Forelimb muscle (tissue), 1 donor: Measurements from ENCODE around the gene PTPN18. TPM values are rescaled to one million over a fixed set of nuclear protein-coding genes. Genes with fewer than 3 reads are reported as not detected.

ENCODE experiments used
- DNase-seq: peaks from one replicate; pipeline ENCODE4 v3.0.0-alpha.2; 2013; ENCODE audit warnings: low read depth
- polyA plus RNA-seq: library from polyadenylated mRNA; unstranded; fragments of 120-200 nt; gene quantifications from one replicate; pipeline ENCODE4 v1.2.1, GENCODE V29; 2013; ENCODE audit not compliant: insufficient read length

PTPN18 gene
- polyA plus RNA-seq, 1 donor, result 19.9 TPM

DNA sequence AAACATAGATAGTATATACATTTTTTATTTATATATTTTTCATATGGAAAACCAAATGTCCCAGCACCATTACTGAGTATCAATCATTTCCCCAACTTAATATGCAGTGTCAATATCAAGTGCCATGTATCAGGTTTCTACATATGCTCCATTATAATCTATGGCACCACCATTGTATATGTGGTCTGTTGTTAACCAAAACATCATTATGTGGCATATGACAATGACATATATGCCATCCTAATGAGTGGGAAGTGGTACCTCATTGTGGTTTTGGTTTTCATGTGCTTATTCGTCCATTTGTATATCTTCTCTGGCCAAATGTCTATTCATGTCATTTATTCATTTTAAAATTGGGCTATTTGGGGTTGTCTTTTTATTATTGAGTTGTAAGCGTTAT, 9.2 kb downstream of the PTPN18 start:
- no peak for DNase-seq

DNA sequence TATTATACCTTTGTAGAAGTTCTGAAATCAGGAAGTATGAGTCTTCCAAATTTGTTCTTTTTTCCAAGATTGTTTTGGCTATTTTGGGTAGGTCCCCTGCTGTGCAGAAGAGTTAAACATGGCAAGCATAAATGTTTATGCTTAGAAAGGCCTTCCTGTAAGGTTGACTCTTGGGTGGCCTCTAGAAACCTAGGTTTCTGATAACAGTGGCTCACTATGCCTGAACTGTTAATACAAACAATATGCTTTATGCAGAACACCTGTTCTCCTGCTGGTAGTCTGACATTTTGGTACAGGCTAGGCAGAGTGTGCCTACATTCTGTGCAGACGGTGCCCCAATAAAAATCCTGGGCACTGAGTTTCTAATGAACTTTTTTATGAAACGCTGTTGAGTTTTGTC, 10.1 kb downstream of the PTPN18 start:
- DNase-seq, result no peak

GRCh38 chr2:130366720-130367119, 10.9 kb downstream of the PTPN18 start:
- DNase-seq, result no peak

- no peak for DNase-seq
Measured at GRCh38 chr2:130368786-130369185, 12.9 kb downstream of the PTPN18 start.

GRCh38 chr2:130369311-130369964, 13.6 kb downstream of the PTPN18 start:
- no peak for DNase-seq

- no peak for DNase-seq
Measured at GRCh38 chr2:130369965-130370341, 14.1 kb downstream of the PTPN18 start.

GRCh38 chr2:130370490-130370889, 14.6 kb downstream of the PTPN18 start:
- no peak for DNase-seq

DNA sequence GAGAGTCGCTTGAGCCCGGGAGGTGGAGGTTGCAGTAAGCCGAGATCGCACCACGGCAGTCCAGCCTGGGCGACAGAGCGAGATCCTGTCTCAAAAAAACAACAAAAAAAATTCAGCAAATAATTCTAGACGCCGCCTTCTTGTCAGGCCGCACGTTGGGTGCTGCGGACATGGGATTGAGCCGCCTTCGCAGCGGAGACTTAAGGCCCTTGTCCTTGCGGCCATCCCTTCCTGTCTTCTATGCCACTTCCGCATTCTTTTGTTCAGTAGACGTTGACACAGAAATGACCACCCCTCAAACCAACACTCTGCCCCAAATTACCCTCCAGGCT, 15.8 kb downstream of the PTPN18 start:
- DNase-seq, result no peak

DNA sequence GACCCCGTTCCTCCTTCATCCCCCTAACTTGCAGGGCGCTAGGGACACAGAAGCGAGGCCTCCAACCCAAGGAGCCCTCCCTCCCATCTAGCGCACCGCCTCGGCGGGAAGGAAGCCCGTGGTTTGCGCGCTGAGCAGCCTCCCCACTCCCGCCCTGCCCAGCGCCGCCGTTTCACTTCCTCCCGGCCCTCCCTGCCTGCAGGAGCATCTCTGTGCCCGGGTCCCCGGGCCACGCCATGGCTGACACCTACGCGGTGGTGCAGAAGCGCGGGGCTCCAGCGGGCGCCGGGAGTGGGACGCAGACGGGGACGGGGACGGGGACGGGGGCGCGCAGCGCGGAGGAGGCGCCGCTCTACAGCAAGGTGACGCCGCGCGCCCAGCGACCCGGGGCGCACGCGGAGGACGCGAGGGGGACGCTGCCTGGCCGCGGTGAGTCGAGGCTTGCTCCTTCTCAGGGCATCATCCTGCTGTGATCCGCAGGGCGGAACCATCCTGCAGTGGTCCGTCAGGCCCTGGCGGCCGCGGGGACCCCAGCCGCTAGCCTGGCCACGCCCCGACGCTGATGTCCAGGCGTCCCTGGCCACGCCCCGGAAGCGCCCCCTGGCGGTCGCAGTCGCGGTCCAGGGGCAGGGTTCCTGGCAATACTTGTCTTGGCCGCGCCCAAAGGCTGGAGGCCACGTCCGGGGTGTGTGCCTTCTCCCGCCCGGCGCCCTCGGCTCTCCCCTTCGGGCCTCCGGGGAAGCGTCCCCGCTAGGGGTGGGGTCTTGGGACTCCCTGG, 16.4 kb downstream of the PTPN18 start:
- no peak for DNase-seq

DNA sequence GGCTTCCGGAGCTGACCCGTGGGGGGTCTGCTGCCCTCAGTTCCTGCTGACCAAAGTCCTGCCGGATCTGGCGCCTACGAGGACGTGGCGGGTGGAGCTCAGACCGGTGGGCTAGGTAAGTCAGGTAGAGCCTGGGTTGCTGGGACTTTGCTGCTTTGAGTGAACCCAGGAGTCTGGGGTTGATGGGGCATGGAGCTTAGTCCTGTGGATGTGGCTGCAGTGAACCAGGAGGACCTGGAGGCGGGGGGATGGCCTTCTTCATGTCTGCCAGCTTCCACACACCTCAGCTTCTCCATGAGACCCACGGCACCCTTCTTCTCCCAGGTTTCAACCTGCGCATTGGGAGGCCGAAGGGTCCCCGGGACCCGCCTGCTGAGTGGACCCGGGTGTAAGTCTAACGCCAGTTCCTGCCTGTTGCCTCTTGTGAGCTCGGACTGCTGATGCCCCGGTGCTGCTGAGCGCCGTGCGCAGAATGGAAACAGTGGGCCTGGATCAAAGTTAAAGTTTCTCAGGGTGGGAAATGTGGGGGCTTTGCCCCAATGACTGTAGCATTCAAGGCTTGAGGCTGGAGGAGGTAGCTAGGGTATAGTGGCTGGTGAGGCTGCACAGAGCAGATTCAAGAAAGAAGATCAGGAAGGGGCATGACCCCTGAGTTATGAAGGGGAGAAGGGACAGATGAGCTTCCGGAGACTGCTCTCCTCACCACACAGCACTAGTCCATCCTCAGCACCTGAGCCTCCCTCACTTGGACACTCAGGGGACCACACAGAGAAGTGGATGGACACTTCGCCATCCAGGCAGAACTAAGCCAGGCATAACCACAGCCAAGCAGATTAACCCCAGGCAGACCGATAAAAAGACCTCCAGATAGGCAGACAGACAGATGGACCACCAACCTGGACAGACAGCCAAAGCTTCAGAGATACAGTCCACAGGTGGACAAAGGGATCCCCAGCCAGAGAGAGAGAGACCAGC, 17.3 kb downstream of the PTPN18 start:
- no peak for DNase-seq

- DNase-seq, result no peak
Measured at GRCh38 chr2:130373808-130374365, 18.0 kb downstream of the PTPN18 start.

DNA sequence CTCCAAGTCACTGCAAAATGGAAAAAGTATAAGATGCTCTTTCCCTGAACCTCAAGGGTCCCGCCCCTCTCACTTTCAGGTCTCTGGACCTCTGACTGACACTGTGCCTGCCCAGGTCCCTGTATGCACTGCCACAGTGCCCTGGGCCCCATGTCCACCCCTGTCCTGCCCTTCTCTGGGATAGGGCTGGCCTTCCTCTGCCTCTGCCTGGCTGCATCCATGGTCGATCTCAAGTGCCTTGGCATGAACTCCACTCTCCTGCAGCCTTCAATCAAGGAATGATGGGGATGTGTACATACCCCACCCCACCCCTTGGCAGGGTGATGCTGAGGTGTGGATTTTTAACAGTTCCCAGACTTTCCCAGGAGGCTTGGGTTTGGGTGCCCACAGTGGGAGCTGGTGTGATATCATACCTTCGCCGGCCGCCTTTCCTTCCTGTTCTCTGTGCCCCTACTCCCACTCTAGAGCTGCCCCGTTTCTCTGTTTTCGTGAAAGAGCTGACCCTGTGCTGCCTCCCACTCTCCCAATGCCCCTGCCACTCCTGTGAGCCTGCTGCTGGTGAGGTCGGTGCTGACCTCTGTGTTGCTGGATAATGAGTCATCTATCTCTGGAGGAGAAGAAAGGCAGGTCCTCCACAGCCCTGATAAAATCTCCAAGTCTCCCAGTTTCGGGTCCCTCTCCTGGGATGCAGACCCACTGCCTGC, 18.9 kb downstream of the PTPN18 start:
- DNase-seq, result no peak

- no peak for DNase-seq
Measured at GRCh38 chr2:130375291-130376266, 19.7 kb downstream of the PTPN18 start.

DNA sequence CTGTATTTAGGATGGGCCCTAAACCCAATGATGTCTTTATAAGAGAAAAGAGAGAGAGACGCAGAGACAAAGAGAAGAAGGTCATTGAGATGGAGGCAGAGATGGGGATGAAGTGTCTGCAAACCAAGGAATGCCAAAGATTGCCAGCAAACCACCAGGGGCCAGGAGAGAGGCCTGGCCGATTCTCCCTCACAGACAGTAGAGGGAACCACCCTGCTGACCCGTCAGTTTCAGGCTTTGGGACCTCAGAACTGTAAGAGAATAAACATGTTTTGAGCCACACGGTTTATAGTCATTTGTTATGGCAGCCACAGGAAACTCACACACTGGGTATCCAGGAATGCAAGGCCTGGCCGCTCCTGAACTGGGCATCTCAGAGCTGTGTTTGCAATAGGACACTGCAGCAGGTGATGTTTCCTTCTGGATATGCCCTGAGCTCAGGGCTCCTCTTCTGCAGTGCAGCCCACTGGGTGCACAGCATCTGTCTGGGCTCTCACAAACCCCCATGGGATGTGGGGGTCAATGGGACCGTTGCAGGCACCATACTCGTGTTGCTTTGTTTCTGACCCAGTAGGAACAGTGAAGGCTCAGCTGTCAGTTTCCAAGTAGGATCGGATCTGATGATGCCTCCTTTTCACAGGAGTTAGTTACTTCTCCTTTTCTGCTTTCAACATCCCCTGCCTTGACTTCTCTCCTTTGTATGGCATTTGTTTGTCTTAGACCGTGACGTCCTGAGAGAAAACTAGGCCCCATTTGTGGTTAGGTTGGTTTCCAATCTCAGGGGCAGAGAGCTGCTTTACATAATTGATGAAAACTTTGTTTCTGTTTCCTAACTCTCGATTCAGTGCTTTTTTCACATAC, 20.8 kb downstream of the PTPN18 start:
- DNase-seq, result no peak

DNA sequence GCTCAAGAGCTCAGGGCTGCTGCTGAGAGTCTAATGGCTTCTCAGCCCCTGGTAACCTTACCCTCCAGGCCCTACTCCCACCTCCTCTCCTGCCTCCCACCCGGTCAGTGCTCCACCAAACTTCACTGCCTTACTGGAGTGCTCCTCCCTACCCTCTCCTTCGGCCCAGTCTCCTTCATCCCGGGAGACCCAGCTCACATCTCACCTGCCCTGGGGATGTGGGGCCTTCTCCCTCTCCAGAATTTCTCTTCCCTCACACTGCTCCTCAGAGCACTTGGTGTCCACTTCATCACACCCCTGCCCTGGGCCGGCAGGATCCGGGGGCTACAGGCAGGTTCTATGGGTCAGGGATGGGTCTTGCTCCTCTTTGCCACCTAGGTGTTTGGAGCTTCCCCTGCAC, 21.6 kb downstream of the PTPN18 start:
- DNase-seq, result no peak

- no peak for DNase-seq
Measured at GRCh38 chr2:130378206-130378897, 22.5 kb downstream of the PTPN18 start.

DNA sequence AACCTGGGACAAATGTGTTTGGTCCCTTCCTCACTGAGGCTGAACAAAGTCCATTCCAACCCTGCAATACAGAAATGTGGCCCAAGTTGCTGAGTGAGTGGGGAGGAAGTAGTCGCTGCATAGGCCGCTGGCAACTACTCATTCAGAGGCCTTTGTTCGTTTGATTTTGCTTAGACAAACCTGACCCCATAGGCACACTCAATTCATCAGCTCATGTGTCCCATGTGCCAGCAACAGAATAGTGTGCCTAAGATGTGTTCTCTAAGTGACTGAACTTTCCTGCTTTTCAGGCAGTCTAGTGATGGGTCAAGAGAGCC, 23.0 kb downstream of the PTPN18 start:
- DNase-seq, result no peak

DNA sequence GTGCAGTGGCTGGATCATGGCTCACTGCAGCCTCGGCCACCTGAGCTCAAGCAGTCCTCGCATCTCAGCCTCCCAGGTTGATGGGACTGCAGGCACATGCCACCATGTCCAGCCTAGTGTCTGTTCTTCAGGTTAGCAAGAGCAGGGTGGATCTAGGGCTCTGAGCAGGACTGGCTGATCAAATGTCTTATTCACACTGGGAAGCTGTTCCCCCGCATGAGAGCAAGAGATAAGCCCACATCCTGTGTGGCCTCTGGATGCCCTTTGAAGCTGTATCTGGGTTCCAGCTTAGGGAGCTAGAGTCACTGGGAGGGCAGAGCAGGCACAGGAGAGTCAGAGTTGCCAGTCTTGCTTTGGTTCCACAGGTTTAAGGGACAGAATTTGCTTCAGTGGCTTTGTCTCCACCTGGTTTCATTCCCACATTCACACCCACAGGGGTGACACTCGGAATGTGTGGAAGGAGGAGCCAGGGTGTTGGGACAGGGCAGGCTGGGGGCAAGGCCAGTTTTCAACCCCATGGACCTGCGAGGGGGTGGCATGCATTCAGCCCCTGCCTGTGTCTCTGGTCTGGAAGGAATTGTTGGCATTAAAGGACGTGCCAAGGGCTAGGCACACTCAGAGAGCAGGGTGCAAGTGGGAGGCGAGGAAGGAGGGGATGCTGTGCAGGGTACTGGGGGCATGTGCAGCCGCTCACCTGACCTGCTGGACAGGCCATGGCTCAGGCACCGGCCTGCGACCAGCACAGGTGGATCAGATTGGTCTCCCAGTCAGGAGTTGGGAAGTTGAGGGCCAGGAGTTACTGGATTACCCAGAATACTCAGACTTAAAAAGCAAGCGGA, 24.5 kb downstream of the PTPN18 start:
- no peak for DNase-seq
